LNCaP clone FGC (cell line): ENCODE data around the gene FBRSL1.
"Not testable (repeated sequence)": the region's sequence is repeated elsewhere in the genome, so short reads cannot be mapped to it uniquely, and the experiment has no call there.

Experiments used
- DNase-seq: peaks from one replicate; pipeline ENCODE4 v3.0.0-alpha.2; 2011; ENCODE audit warnings: low read depth
- H3K4me3 ChIP-seq: 2 replicates; pipeline ENCODE4 v1.5.1; 2011; ENCODE audit warnings: mild to moderate bottlenecking, low read depth, low read length, control low read depth
- CTCF ChIP-seq: IDR thresholded peaks from 2 replicates; pipeline ENCODE4 v1.5.1; 2012; ENCODE audit warnings: mild to moderate bottlenecking; ENCODE audit not compliant: control insufficient read depth, insufficient read depth; ENCODE audit errors: extremely low read depth

FBRSL1 gene

GRCh38 chr12:132460571-132460970 lies 29.4 kb upstream of the FBRSL1 start:
- no peak for DNase-seq
- peak; percentile 13; the same call in 1 of the 2 replicates for TF ChIP-seq CTCF
- no peak overlapping the region for H3K4me3 ChIP-seq

GRCh38 chr12:132461526-132461925 lies 28.4 kb upstream of the FBRSL1 start:
- no peak for TF ChIP-seq CTCF
- no peak overlapping the region for H3K4me3 ChIP-seq
- no peak for DNase-seq

GRCh38 chr12:132462788-132463187 lies 27.2 kb upstream of the FBRSL1 start:
- no peak for TF ChIP-seq CTCF
- DNase-seq = no peak
- H3K4me3 ChIP-seq = no peak overlapping the region

- not testable (repeated sequence) for DNase-seq, H3K4me3 ChIP-seq
Observed at GRCh38 chr12:132463284-132463924, 26.5 kb upstream of the FBRSL1 start.

- H3K4me3 ChIP-seq, DNase-seq: not testable (repeated sequence)
Observed at GRCh38 chr12:132464304-132464703, 25.6 kb upstream of the FBRSL1 start.

- no peak overlapping the region for H3K4me3 ChIP-seq
- TF ChIP-seq CTCF = no peak
- no peak for DNase-seq
Observed at GRCh38 chr12:132464820-132465219, 25.1 kb upstream of the FBRSL1 start.

- no peak overlapping the region for H3K4me3 ChIP-seq
- DNase-seq = no peak
- no peak for TF ChIP-seq CTCF
Observed at GRCh38 chr12:132465269-132466190, 24.4 kb upstream of the FBRSL1 start.
